ENCODE measurements around the gene ATP2B3.

ATP2B3 gene

DNA sequence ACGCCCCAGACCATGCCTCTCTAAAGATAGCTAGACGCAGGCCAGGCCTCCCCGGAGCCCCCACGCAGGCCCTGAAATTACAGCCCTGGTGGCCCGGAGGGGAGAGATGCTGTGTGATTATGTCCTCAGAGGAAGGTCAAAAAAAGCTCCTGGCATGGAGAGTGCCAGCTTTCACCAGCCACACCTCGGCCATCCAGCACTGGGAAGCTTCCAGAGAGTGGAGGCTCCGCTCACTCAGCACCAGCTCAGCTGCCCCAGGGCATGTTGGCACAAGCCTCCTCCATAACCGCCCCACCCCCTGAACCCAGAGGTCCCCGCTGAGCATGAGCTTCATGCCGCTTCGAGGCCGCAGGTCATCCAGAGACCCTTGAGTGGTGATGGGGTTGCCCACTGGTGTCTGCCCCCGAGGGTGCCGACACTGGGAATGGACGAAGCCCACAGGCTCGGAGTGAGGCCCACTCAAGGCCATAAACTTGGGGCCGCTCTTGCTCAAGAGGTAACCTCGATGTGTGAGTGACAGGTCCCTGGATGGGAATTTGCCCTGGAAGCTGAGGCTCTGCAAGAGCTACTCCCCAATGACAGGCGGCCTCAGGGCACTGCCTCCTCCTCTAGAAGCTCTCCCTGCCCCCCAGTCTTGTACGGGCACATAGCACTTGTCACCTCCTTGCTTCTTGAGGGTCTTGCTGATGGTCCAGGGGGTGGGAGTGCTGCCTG lies 27.1 kb upstream of the ATP2B3 start:
- DNase-seq (ENCODE audit: low read depth), result no peak

DNA sequence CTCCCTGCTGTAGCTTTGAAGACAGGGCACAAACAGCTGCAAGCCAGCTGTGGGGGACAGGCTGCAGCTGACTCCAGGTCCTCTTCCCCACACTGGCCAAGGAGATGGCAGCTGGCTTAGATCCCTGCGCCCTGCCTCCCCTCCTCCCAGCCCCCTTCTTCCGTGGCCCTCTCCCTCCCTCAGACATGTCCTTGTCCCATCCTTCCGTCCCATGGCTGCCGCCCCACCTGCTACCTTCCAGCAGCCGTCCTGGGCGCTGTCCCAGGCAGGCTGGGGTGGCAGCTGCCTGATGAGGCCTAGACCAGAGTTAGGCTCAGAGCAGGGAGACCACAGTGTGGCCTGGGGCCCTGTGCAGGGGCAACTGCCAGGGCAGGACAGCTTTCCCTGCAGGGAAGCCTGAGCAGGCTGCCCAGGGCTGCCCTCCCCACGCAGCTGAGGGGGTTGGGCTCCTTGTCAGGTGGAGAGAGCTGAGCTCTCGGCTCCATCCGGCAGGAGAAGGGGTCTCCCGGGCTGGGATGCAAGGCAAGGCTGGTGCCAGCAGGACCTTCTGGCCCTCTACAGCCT lies 26.0 kb upstream of the ATP2B3 start:
- no peak for DNase-seq (ENCODE audit: low read depth)

DNA sequence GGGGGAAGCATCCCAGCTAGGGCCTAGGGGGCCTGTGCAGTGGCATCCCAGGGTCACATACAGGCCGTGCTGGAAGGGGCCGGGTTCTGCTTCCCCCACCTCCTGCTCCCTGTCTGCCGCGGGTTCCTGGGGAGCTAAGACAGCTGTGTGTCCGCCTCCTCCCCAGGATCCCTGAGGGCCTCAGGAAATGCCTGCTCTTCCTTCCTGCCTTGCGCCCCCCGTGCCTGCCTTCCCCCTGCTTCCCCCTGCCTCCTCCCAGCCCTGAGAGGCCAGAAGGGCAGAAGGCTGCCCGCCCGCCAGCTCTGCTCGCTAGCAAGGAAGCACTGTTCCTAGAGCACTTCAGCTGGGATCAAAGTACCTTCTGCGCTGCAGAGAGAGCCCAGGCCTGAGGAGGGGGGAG lies 25.5 kb upstream of the ATP2B3 start:
- DNase-seq (ENCODE audit: low read depth), result no peak

DNA sequence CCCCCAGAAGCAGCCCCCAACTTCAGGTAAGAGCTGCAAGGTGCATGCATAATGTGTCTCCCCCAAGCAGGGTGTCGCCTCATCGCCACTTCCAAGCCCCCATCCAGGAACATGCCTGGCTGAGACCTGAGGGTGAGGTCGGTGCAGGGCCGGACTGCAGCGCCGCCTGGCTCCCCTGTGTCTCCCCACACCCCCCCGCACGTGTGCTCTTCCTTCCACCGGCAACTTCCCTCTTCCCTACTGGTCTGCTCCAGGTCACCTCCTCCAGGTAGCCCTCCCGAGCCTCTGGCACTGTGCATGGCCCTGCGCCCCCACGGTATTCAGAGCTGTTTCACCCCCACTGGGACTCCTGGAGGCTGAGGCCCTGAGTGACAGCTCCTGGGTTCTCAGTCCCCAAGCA lies 24.9 kb upstream of the ATP2B3 start:
- DNase-seq (ENCODE audit: low read depth), result no peak

DNA sequence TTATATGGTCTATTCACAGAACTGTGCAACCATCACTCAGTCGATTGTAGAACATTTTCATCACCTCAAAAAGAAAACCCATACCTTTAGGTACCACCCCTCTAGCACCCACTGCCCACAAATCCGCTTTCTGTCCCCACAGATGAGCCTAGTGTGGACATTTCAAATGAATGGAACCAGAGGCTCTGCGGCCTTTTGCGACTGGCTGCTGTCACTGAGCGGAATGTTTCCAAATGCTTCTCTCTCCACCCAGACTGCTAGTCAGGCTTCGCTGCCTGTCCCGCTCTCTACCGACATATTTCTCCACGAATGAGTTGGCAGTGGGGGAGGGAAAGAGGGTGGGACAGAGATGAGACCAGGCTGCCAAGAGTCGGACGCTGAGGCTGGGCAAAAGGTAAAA lies 24.4 kb upstream of the ATP2B3 start:
- no peak for DNase-seq (ENCODE audit: low read depth)

DNA sequence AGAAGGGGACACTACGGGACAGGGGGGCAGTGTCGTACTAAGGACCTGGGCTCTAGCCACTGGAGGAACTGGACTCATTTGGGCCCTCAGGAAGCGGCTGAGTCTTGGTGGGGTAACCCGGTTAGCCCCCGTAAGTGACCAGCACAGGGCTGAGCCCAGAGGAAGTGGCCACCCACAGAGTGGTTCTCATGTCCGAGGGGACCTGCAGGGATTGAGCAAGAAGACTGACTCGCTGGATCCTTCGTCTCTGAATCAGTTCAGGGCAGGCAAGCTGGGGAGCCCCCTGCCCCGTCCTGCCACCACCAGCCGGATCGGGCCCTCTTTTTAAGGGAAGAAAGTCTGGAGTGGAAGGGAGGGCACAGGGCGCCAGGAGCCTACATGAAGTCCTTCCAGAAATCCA lies 23.4 kb upstream of the ATP2B3 start:
- DNase-seq (ENCODE audit: low read depth), result no peak

DNA sequence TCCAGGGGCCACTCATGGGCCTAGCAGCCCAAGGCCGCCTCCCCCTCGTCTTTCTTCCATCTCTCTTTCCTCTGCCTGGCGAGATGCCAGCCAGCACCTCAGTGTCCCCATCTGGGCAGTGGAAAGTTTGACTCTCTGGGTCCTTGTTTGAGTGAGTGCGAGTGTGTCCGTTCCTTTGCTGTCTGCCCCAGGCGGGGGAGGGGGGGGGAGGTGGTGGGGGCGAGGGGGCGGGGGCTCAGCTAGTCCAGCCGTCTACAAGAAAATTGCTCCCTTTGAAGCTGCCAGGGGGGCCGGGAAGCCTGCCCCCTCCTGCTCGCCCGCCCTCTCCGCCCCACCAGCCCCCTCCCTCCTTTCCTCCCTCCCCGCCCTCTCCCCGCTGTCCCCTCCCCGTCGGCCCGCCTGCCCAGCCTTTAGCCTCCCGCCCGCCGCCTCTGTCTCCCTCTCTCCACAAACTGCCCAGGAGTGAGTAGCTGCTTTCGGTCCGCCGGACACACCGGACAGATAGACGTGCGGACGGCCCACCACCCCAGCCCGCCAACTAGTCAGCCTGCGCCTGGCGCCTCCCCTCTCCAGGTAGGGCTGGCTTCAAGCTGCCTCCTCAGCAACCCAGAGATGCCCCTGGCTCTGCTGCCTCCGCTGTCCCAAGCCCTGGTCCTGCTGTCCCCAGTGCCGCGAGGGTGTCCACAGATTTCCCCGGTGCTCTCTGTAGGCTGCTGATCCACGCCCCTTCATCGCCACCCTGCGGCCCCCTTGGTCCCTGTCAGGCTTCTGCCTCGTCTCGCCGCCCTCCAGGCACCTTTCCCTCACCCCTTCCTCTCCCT lies 22.7 kb upstream of the ATP2B3 start, which contains the start of gene BGN:
Gene BGN, plus strand, starts transcription at position 440 of the 821 bp plus-strand sequence. CDS start 9,652 bp downstream, outside the sequence.
- no peak for DNase-seq (ENCODE audit: low read depth)

DNA sequence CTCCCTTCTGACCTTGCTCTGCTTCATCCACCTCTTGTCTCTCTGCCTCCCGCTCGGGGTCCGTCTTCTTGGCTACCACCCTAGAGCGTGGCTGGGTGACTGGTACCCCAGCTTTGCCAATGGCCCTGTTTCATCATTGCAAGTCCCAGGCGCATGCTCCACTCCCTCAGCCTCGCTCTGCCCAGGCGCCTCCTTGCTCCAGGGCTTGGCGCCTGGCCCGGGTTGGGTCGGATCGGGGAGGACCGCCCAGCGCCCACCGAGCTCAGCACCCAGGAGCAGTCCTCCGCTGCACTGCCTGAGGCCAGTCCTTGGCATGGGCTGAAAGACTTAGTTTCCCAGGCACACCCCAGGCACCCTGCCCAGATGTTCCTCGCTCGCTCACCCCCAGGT lies 22.1 kb upstream of the ATP2B3 start:
- DNase-seq (ENCODE audit: low read depth), result no peak

DNA sequence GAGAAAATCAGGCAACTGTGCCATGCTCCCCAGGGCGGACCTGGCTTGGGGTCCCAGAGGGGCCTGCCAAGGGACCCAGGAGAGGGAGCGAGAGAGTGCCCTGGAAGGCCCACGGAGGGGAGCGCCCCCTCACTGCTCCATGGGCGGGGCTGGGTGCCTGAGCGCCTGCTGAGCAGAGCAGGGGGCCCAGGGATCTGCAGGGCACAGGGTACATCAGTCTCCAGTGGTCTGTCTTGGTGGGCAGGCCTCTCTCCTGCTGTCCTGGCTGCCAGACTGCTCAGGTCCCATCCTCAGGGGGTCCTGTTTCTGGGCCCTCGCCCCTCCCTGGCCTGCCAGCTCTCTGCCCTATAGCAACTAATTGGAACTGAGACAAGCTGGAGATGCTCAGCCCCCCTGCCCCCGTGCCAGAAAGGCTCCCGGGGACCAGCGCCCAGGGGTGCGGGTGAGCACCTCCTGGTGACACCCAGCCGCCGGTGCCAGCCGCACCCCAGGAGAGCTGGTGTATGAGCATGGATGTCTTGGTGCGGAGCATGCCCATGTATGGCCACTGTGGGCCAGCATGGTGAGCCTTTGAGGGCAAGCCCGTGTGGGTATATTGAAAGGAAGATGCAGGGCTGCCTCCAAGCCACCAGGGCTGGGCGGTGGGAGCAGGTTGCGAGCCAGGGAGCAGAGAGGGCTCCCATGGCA lies 21.4 kb upstream of the ATP2B3 start:
- DNase-seq (ENCODE audit: low read depth), result no peak

DNA sequence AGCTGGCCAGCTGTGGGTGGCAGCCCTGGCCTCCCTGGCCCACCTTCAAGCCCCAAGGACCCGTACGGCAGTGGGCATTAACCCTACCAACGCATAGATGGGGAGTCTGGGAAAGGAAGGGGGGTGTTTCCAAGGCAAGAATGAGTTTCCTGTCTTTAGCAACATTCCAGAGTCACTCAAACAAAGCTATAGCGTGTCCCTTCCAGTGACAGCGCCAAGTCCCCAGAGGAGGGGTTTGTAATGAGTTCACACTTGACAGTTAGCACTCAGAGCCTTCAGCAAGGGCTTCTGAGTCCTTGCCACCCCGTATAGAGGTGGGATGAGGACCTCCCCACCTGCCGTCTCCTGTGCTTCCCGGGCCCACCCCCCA lies 20.9 kb upstream of the ATP2B3 start:
- no peak for DNase-seq (ENCODE audit: low read depth)

DNA sequence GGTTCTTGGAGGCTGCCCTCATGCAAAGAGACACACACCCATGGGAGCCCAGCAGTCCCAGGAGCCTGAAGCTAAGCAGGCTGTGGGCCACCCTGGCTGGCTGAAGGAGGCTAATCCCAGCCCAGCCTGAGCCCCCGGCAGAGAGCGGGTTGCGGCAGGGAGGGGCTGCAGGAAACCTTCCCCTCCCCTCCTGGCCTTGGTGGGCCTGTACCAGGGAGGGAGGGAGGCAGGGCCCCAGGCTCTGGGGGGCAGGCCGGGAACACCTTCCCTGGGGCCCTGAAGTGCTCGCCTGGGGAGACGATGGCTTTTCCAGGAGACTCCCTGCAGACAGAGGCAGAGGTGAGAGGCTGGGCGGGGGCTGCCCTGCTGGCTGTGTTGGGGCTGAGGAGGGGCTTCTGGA lies 19.0 kb upstream of the ATP2B3 start:
- DNase-seq (ENCODE audit: low read depth), result no peak

DNA sequence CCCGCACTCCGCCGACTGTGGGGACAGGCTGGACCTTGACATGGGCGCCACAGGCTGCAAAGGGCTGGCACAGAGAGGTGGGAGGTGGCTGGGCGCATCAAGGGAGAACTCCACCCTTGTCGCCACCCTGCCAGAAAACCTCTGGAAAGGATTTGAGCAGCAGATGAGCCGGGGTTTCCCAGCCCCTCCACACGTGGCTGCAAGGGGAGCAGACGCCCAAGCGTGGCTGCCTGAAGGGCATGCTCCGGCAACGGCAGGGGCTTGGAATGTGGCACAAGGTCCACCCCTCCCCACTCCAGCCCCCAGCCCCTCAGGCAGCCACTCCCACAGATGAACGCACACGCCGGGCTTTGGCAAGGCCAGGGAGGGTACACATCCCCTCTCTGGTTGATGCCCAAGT lies 18.1 kb upstream of the ATP2B3 start:
- no peak for DNase-seq (ENCODE audit: low read depth)

DNA sequence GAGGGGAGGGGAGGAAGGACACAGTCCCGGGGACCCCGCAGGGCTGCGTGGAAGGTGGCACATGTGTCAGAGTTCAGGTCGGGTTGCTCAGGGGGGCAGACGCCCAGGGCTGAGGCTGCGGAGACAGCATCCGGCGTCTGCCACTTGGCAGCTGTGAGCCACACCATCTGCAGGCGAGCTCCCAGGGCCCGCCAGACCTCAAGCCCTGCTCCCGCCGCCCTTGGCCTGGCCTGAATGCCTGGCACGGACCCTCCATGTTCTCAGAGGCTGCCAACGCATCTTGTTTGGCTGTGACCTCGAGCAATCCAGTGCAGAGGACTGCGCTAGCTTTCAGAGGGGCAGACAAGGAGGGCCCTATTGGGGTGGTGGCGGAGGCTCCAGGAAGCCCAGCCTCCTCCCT lies 17.6 kb upstream of the ATP2B3 start:
- DNase-seq (ENCODE audit: low read depth), result no peak

DNA sequence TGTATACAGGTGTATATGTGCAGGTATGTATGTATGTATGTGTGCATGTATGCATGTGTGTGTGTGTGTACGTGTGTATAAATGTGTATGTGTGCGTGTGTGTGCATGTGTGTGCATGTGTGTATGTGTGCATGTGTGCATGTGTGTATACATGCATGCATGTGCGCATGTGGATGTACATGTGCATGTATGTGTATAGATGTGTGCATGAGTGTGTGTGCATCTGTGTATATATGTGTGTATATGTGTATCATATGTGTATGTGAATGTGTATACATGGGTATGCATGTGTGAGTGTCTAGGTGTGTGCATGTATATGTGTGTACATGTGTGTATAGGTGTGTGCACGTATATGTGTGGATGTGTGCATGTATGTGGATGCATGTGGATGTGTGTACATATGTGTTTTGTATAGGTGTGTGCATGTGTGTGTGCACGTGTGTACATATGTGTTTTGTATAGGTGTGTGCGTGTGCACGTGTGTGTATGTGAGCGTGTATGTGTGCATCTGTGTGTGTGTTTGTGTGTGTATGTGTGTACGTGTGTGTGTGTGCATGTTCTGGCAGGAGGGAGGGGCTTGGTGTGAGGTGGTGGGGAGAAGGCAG lies 16.7 kb upstream of the ATP2B3 start:
- no peak for DNase-seq (ENCODE audit: low read depth)

DNA sequence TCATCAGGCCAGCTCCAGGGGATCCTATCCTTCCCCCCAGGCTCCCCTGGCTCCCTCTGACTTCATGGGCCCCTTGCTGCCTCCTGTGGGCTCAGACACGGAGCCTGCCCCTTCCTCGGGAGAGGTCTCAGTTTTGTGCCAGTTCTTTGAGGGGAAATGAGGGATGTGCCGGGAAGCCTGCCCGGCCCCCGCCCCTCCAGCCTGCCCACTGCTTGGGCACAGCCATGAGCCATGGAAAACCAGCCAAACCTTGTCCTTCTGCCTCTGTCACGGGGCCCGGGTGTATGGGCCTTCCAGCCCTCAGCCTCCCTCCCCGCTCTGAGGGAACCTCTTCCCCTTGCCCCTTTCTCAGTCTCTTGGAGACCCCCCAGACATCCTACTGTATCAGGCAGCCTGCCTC lies 15.9 kb upstream of the ATP2B3 start:
- no peak for DNase-seq (ENCODE audit: low read depth)

DNA sequence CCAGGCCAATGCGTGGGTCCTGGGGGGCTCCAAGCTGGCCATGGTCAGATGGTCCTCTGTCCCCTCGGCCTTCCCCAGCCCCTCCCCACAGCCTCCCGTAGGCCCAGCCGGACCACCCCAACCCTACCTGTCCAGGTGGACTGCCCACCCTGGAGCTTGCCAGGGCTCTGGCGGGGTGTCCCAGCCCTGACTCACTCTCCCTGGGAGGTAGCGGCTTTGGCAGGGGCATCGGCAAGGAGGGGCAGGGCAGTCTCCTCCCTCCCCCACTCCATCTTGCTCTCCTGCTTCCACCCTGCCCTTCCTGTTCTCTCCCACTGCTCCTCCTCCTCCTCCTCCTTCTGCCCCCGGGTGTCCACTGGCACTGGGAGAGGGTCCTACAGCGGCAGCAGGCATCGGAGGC lies 15.3 kb upstream of the ATP2B3 start:
- DNase-seq (ENCODE audit: low read depth), result no peak

DNA sequence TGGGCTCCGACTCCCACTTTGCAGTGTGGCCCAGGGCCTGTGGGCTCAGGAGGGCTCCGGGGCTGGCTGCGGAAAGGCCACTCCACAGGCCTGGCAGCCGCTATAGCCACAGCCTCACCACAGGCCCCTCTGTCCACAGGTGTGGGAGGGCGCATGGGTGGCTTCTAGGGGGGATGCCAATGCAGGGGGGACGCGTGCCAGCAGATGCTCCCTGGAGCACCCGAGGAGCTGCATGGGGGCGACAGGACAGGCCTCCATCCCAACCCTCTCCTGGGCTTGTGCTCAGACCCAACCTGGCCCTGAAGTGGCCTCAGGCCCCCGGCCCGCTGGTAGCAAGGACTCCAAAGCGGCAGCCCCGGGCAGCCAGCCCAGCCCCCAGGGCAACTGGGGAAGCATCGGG lies 14.6 kb upstream of the ATP2B3 start:
- no peak for DNase-seq (ENCODE audit: low read depth)

DNA sequence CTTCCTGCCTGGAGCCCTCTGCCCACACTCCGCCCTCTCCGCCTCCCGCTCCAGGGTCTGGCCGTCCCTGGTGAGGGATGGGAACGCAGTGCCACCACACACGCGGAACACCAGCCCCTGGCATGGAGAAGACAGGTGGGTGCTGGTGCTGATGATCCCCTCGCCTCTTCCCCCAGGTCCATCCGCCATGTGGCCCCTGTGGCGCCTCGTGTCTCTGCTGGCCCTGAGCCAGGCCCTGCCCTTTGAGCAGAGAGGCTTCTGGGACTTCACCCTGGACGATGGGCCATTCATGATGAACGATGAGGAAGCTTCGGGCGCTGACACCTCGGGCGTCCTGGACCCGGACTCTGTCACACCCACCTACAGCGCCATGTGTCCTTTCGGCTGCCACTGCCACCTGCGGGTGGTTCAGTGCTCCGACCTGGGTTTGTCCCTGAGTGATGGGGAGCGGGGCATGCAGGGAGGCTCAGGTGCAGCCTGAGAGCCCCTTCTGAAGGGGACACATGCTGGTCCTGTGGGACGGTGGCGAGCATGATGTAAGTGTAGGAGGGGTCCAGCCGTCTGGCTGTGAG lies 12.9 kb upstream of the ATP2B3 start:
- no peak for DNase-seq (ENCODE audit: low read depth)

DNA sequence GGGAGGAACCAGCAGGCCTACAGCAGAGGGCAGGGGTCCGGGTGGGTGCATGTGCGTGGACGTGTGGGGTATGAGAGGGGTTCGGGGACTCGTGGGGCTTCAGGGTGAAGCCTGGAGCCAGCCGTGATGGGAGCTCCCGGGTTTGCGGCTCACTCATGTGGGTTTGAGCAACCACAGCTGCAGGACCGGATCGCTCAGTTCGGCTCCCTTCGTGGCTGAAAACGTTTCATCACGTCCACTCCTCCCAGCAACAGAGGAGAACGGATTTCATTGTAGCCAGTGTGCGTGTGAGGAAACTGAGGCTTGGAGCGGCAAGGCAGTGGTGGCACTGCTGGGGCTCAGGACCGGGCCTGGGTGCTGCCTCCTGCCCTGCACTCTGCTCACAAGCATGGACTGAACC lies 12.1 kb upstream of the ATP2B3 start:
- no peak for DNase-seq (ENCODE audit: low read depth)

DNA sequence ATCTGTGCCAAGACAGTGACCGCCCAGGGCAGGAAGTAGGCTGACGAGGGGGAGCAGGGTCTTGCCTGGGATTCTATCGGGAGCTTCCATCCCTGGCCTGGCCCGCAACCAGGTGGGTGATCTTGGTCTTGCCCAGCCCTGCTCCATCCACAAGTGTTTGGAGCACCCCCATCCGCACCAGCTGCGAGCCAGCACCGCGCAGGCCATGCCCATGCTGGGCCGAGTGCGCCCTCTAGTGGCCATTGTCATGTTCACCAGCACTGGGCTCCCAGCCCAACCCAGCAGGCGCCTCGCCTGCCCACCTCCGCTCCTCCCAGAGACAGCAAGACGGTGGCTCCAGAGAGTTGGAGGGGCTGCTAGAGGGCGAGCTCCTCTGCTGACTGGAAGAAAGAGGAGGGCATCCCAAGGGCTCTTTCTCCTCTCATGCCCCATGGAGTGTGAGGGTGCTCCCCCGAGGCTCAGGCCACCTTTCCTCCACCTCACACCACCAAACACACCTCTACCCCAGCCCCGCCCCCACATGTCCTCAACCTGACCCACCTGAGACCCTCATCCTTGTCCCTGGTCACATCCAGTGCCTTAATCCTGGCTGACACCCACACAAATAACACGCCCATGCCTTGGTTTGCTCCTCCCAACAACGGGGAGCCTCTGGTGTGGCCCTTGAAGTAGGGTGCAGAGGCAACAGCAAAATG lies 9.8 kb upstream of the ATP2B3 start:
- DNase-seq (ENCODE audit: low read depth), result peak; percentile 51

DNA sequence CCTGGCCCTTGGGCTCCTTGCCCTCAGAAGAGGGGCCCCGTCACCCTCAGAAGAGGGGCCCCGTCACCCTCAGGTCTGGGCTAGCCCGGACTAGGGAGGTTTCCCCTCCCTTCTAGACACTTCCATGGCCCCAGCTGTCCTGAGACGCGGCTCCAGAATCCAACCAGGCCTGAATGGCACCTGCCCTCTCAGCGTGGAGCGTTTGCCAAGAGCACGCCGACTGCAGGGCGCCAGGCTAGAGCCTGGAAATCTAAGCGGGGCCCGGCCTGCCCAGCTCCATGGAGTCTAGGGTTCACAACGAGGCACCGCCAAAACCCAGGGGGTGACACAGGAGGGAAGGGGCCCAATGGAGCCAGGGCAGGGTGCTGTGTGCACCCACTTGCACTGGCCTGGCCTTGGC lies 7.8 kb upstream of the ATP2B3 start:
- no peak for DNase-seq (ENCODE audit: low read depth)
